Kidney epithelial cell (primary cell): Measurements from ENCODE around the gene G3BP1. TPM values are rescaled to one million over a fixed set of nuclear protein-coding genes. Genes with fewer than 3 reads are reported as not detected.
"Not testable (repeated sequence)": the region's sequence is repeated elsewhere in the genome, so short reads cannot be mapped to it uniquely, and the experiment has no call there.

ENCODE experiments used
- DNase-seq: peaks from one replicate; pipeline ENCODE4 v3.0.0-alpha.2; 2010; ENCODE audit warnings: low read depth
- H3K27me3 ChIP-seq: 2 replicates; pipeline ENCODE4 v1.6.0; 2011; ENCODE audit warnings: low read length; ENCODE audit not compliant: control insufficient read depth, insufficient read depth
- H3K36me3 ChIP-seq: 2 replicates; pipeline ENCODE4 v1.5.1; 2011; ENCODE audit warnings: low read length; ENCODE audit not compliant: control insufficient read depth, insufficient read depth
- H3K4me3 ChIP-seq: 2 replicates; pipeline ENCODE4 v1.5.1; 2011; ENCODE audit warnings: low read depth, mild to moderate bottlenecking, control low read depth, low read length
- total RNA-seq: library from RNA; depleted of rRNA; stranded (reverse); fragments of >200 nt; gene quantifications from 2 replicates; pipeline ENCODE4 v1.2.3, GENCODE V29; 2015
- TF ChIP-seq, protein P1 (sequence below): IDR thresholded peaks from 2 replicates; pipeline ENCODE4 v1.5.1; 2011; ENCODE audit warnings: mild to moderate bottlenecking, moderate library complexity, low read length, control low read depth, inconsistent platforms; ENCODE audit not compliant: insufficient read depth, poor library complexity, severe bottlenecking

The G3BP1 gene
- total RNA-seq, 1 donor from 2014 or later: 154 TPM

DNA sequence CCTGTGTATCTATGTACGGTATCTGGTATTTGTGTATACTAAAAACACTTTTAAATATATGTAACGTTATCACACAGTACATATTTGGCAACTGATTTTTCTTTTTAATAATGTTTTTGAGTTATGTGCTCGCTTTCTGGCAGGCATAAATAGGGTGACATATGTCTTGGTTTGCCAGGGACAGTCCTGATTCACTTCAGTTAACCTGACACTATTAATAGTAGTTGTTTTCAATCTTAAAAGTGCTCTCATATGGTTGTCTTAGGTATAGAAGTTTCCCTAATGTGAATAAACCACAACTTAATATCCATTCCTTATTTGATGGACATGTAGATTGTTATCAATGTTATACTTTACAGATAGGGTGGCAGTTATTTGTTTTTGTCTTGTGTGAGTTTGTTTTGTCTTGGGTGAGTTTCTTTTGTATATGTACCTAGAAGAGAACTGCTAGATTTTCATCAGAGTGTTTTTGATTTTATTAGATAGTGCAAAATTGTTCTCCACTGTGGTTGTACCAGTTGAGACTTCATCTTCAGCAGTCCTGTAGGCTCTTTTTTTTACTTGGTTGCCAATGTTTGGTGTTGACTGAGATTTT, 7.9 kb downstream of the G3BP1 start:
- Histone ChIP-seq H3K27me3 (no peaks in the 10 kb centered on the region), H3K36me3 (no peaks in the 10 kb centered on the region), H3K4me3 (no peak overlapping the region)
- TF ChIP-seq, protein P1, sequence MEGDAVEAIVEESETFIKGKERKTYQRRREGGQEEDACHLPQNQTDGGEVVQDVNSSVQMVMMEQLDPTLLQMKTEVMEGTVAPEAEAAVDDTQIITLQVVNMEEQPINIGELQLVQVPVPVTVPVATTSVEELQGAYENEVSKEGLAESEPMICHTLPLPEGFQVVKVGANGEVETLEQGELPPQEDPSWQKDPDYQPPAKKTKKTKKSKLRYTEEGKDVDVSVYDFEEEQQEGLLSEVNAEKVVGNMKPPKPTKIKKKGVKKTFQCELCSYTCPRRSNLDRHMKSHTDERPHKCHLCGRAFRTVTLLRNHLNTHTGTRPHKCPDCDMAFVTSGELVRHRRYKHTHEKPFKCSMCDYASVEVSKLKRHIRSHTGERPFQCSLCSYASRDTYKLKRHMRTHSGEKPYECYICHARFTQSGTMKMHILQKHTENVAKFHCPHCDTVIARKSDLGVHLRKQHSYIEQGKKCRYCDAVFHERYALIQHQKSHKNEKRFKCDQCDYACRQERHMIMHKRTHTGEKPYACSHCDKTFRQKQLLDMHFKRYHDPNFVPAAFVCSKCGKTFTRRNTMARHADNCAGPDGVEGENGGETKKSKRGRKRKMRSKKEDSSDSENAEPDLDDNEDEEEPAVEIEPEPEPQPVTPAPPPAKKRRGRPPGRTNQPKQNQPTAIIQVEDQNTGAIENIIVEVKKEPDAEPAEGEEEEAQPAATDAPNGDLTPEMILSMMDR: no peak
- DNase-seq: no peak

GRCh38 chr5:151780348-151780747, 8.6 kb downstream of the G3BP1 start:
- DNase-seq: no peak
- TF ChIP-seq, protein P1: no peak
- Histone ChIP-seq H3K36me3 (no peaks in the 10 kb centered on the region), H3K4me3 (no peak overlapping the region), H3K27me3 (no peaks in the 10 kb centered on the region)

GRCh38 chr5:151781201-151781600, 9.4 kb downstream of the G3BP1 start:
- no peak for DNase-seq
- Histone ChIP-seq H3K36me3 (no peaks in the 10 kb centered on the region), H3K4me3 (no peak overlapping the region), H3K27me3 (no peaks in the 10 kb centered on the region)
- TF ChIP-seq, protein P1: no peak

DNA sequence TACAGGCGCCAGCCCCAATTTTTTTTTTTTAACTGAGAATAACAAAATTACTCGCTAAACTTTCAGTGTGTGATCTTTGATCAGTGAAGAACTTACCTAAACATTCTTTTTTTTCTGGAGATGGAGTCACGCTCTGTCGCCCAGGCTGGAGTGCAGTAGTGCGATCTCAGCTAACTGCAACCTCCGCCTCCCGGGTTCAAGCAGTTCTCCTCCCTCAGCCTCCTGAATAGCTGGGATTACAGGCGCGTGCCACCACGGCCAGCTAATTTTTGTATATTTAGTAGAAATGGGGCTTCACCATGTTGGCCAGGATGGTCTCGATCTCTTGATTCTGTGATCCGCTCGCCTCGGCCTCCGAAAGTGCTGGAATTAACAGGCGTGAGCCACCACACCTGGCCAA, 11.9 kb downstream of the G3BP1 start:
- not testable (repeated sequence) for DNase-seq, H3K4me3 ChIP-seq, H3K36me3 ChIP-seq, H3K27me3 ChIP-seq

GRCh38 chr5:151784141-151784540, 12.4 kb downstream of the G3BP1 start:
- no peaks in the 10 kb centered on the region for H3K27me3 ChIP-seq
- TF ChIP-seq, protein P1: no peak
- H3K4me3 ChIP-seq: no peak overlapping the region
- no peaks in the 10 kb centered on the region for H3K36me3 ChIP-seq
- no peak for DNase-seq

DNA sequence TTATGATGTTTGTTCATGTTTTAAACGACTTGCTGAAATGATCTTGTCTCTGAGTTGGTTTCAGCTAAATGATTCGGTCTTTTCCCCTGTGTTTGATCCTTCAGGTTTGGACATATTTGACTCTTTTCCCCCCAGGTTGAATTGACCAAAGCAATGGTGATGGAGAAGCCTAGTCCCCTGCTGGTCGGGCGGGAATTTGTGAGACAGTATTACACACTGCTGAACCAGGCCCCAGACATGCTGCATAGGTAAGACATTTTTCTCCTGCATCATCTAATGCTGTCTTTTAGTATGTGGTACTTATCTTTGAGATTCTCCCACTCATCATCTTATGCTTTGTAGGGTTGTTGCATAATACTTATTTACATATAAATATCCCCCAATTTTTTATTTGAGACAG, 14.7 kb downstream of the G3BP1 start:
- DNase-seq: no peak
- no peaks in the 10 kb centered on the region for H3K27me3 ChIP-seq
- H3K4me3 ChIP-seq: no peak overlapping the region
- no peaks in the 10 kb centered on the region for H3K36me3 ChIP-seq
- TF ChIP-seq, protein P1: no peak
